HepG2 (cell line): Measurements from ENCODE around the gene PPP1R13L. TPM values are rescaled to one million over a fixed set of nuclear protein-coding genes. Genes with fewer than 3 reads are reported as not detected.

Source experiments
- ATF5 ChIP-seq: sonication (generic); formaldehyde crosslinking; IDR thresholded peaks from 2 replicates; pipeline ENCODE4 v1.4.0; 2020; ENCODE audit warnings: mild to moderate bottlenecking, low read depth, missing genetic modification reagents
- BORCS8-MEF2B ChIP-seq: sonication (generic); formaldehyde crosslinking; IDR thresholded peaks from 2 replicates; pipeline ENCODE4 v1.8.0; 2022; ENCODE audit warnings: mild to moderate bottlenecking, missing genetic modification reagents
- EP300 ChIP-seq, 3 experiments: sonication (generic) in 1 of 3; formaldehyde crosslinking in 1 of 3; IDR thresholded peaks; 2 replicates each; pipeline versions ENCODE4 v1.5.1 to v1.6.1; 2011 to 2020; ENCODE audit warnings: low read depth in 2 of 3, low read length in 2 of 3, borderline replicate concordance in 1 of 3, improper control_type of control experiment in 1 of 3, mild to moderate bottlenecking in 1 of 3, missing genetic modification reagents in 1 of 3, moderate library complexity in 1 of 3
- HDAC1 ChIP-seq: sonication (generic); formaldehyde crosslinking; IDR thresholded peaks from 2 replicates; pipeline ENCODE4 v1.5.1; 2020; ENCODE audit warnings: mild to moderate bottlenecking, missing genetic modification reagents
- KDM6A ChIP-seq: IDR thresholded peaks from 2 replicates; pipeline ENCODE4 v1.6.1; 2016; ENCODE audit warnings: low read depth
- RARA ChIP-seq: IDR thresholded peaks from 2 replicates; pipeline ENCODE4 v1.6.1; 2016; ENCODE audit warnings: missing genetic modification reagents, missing compliant biosample characterization
- SMARCE1 ChIP-seq: fragments of 450-650 bp; IDR thresholded peaks from 2 replicates; pipeline ENCODE4 v1.6.1; 2017; ENCODE audit warnings: borderline replicate concordance
- SRF ChIP-seq: IDR thresholded peaks from 2 replicates; pipeline ENCODE4 v1.6.1; 2011; ENCODE audit warnings: mild to moderate bottlenecking, low read depth, low read length, moderate library complexity
- TBX3 ChIP-seq: fragments of 450-650 bp; IDR thresholded peaks from 2 replicates; pipeline ENCODE4 v1.6.1; 2017; ENCODE audit warnings: antibody characterized with exemption, mild to moderate bottlenecking, inconsistent platforms, borderline replicate concordance
- ZNF296 ChIP-seq: sonication (generic); formaldehyde crosslinking; conservative IDR thresholded peaks from 2 replicates; pipeline ENCODE4 v1.5.0; 2020; ENCODE audit warnings: mild to moderate bottlenecking, missing genetic modification reagents
- ZNF33A ChIP-seq: sonication (generic); formaldehyde crosslinking; IDR thresholded peaks from 2 replicates; pipeline ENCODE4 v1.5.1; 2020; ENCODE audit warnings: missing genetic modification reagents, mild to moderate bottlenecking, moderate library complexity, borderline replicate concordance
- ZNF383 ChIP-seq: sonication (generic); formaldehyde crosslinking; IDR thresholded peaks from 2 replicates; pipeline ENCODE4 v1.4.0; 2020; ENCODE audit warnings: missing genetic modification reagents, mild to moderate bottlenecking, borderline replicate concordance
- ZNF468 ChIP-seq: sonication (generic); formaldehyde crosslinking; IDR thresholded peaks from 2 replicates; pipeline ENCODE4 v1.8.0; 2022; ENCODE audit warnings: mild to moderate bottlenecking, moderate library complexity, missing genetic modification reagents
- ZNF607 ChIP-seq: sonication (generic); formaldehyde crosslinking; IDR thresholded peaks from 2 replicates; pipeline ENCODE4 v1.5.1; 2020; ENCODE audit warnings: missing genetic modification reagents, mild to moderate bottlenecking, borderline replicate concordance
- ZNF660 ChIP-seq: sonication (generic); formaldehyde crosslinking; IDR thresholded peaks from 2 replicates; pipeline ENCODE4 v1.5.1; 2020; ENCODE audit warnings: mild to moderate bottlenecking, low read depth, missing genetic modification reagents, borderline replicate concordance
- ZNF784 ChIP-seq: sonication (generic); formaldehyde crosslinking; IDR thresholded peaks from 2 replicates; pipeline ENCODE4 v1.5.1; 2020; ENCODE audit warnings: missing genetic modification reagents, mild to moderate bottlenecking, borderline replicate concordance
- ZNF878 ChIP-seq: sonication (generic); formaldehyde crosslinking; IDR thresholded peaks from 2 replicates; pipeline ENCODE4 v1.8.1; 2023; ENCODE audit warnings: mild to moderate bottlenecking, missing genetic modification reagents, moderate library complexity
- polyA plus RNA-seq, 8 experiments: library from polyadenylated mRNA; depleted of rRNA in 3 of 8; stranded (reverse) in 7 of 8; unstranded in 1 of 8; fragments of >200 nt; fragmentation: Illumina TruSeq in 4 of 8; extraction: Trizol in 4 of 8; gene quantifications; 2 replicates each; pipeline versions ENCODE4 v1.2.1 to v1.2.3, GENCODE V29; 2011 to 2016; ENCODE audit warnings: low read depth in 4 of 8, missing spikeins in 1 of 8, mixed read lengths in 1 of 8; ENCODE audit not compliant: insufficient read depth in 1 of 8
- total RNA-seq, 5 experiments: library from RNA; depleted of rRNA; stranded (reverse); fragments of >200 nt; fragmentation: Illumina TruSeq; extraction: Trizol; gene quantifications; 2 replicates each; pipeline ENCODE4 v1.2.3, GENCODE V29; 2016; ENCODE audit warnings: low read depth in 1 of 5
- TF ChIP-seq, protein P1 (sequence below): sonication (generic); formaldehyde crosslinking; IDR thresholded peaks from 2 replicates; pipeline ENCODE4 v1.5.0; 2020; ENCODE audit warnings: mild to moderate bottlenecking, missing genetic modification reagents, borderline replicate concordance

The PPP1R13L gene
- total and polyA plus RNA-seq, 2 of the 13 experiments (the other 11 are each of a cell fraction or from before 2014, with no cell fraction given) = 1.3 to 6.6 TPM

DNA sequence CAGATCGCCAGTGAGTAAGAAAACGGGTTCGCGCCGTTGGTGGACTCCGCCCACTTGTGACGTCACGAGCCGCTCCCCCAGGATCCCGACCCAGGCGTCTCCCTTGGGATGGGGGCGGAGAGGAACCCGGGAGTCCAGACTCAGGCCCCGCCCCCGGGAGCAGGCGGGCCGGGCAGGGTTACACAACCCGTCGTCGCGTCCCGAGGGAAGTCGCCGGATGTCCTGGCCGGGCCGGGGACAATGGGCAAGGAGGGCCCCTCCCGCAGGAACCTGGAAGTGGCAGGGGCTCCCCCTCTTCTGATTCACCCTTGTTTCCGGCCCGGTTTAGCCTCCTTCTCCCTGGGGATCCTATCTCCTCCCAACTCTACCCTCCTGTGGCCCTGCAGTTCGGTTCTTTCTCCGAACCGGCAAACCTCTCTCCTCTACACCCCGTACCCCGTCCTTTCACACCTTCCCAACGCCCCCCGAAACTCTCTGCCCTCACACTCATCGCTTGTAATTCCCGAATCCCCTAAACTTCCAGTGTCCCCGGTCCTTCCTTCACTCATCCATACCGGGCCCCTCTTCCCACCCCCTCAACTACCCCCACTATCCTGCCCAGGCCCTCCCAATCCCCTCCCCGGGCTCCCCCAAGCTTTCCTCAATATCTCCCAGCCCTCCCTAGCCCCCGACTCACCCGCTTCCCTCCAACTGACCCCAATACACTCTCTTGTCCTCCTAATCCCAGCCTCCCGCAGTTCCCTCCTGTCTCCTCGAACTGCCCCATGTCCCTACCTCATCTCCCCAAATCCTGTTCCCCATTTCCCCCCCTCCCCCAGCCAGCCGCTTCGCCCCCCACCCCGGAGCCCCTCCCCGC, 38.8 kb upstream of the PPP1R13L start (continued):
- TF ChIP-seq TBX3 (no peak), ZNF607 (CRISPR knock-in tag) (no peak), KDM6A (CRISPR knock-in tag) (no peak), ZNF784 (CRISPR knock-in tag) (no peak), ZNF878 (CRISPR knock-in tag) (no peak), ZNF468 (CRISPR knock-in tag) (no peak), HDAC1 (CRISPR knock-in tag) (peak; percentile 80), BORCS8-MEF2B (peak; percentile 44; the same call in 1 of the 2 replicates), ZNF660 (CRISPR knock-in tag) (no peak), ATF5 (CRISPR knock-in tag) (no peak), ZNF383 (CRISPR knock-in tag) (no peak), ZNF296 (CRISPR knock-in tag) (no peak), SMARCE1 (no peak), RARA (CRISPR knock-in tag) (peak; percentile 86), SRF (no peak), EP300 (IDR thresholded peaks at IDR 0.05; ENCODE audit: low read depth in 2 of 2, low read length in 2 of 2) (no peak; a peak in 1 of 4 replicates), EP300 (CRISPR knock-in tag; IDR thresholded peaks at IDR 0.05; ENCODE audit: borderline replicate concordance) (no peak), ZNF33A (CRISPR knock-in tag) (no peak)
- TF ChIP-seq, protein P1, sequence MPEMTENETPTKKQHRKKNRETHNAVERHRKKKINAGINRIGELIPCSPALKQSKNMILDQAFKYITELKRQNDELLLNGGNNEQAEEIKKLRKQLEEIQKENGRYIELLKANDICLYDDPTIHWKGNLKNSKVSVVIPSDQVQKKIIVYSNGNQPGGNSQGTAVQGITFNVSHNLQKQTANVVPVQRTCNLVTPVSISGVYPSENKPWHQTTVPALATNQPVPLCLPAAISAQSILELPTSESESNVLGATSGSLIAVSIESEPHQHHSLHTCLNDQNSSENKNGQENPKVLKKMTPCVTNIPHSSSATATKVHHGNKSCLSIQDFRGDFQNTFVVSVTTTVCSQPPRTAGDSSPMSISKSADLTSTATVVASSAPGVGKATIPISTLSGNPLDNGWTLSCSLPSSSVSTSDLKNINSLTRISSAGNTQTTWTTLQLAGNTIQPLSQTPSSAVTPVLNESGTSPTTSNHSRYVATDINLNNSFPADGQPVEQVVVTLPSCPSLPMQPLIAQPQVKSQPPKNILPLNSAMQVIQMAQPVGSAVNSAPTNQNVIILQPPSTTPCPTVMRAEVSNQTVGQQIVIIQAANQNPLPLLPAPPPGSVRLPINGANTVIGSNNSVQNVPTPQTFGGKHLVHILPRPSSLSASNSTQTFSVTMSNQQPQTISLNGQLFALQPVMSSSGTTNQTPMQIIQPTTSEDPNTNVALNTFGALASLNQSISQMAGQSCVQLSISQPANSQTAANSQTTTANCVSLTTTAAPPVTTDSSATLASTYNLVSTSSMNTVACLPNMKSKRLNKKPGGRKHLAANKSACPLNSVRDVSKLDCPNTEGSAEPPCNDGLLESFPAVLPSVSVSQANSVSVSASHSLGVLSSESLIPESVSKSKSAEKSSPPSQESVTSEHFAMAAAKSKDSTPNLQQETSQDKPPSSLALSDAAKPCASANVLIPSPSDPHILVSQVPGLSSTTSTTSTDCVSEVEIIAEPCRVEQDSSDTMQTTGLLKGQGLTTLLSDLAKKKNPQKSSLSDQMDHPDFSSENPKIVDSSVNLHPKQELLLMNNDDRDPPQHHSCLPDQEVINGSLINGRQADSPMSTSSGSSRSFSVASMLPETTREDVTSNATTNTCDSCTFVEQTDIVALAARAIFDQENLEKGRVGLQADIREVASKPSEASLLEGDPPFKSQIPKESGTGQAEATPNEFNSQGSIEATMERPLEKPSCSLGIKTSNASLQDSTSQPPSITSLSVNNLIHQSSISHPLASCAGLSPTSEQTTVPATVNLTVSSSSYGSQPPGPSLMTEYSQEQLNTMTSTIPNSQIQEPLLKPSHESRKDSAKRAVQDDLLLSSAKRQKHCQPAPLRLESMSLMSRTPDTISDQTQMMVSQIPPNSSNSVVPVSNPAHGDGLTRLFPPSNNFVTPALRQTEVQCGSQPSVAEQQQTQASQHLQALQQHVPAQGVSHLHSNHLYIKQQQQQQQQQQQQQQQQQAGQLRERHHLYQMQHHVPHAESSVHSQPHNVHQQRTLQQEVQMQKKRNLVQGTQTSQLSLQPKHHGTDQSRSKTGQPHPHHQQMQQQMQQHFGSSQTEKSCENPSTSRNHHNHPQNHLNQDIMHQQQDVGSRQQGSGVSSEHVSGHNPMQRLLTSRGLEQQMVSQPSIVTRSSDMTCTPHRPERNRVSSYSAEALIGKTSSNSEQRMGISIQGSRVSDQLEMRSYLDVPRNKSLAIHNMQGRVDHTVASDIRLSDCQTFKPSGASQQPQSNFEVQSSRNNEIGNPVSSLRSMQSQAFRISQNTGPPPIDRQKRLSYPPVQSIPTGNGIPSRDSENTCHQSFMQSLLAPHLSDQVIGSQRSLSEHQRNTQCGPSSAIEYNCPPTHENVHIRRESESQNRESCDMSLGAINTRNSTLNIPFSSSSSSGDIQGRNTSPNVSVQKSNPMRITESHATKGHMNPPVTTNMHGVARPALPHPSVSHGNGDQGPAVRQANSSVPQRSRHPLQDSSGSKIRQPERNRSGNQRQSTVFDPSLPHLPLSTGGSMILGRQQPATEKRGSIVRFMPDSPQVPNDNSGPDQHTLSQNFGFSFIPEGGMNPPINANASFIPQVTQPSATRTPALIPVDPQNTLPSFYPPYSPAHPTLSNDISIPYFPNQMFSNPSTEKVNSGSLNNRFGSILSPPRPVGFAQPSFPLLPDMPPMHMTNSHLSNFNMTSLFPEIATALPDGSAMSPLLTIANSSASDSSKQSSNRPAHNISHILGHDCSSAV (CRISPR knock-in tag) = no peak
